Activated CD8-positive, alpha-beta memory T cell treated with anti-CD3 and anti-CD28 coated beads for 48 hours (primary cell): ENCODE data around the gene HOXA7.

Experiments
- DNase-seq, 3 experiments: peaks; one replicate each; pipeline ENCODE4 v3.0.0-alpha.2; 2020; ENCODE audit warnings: low read depth in 2 of 3, low spot score in 2 of 3

HOXA7 gene

GRCh38 chr7:27122077-27122910, 34.2 kb downstream of the HOXA7 start:
- no peak for DNase-seq

DNA sequence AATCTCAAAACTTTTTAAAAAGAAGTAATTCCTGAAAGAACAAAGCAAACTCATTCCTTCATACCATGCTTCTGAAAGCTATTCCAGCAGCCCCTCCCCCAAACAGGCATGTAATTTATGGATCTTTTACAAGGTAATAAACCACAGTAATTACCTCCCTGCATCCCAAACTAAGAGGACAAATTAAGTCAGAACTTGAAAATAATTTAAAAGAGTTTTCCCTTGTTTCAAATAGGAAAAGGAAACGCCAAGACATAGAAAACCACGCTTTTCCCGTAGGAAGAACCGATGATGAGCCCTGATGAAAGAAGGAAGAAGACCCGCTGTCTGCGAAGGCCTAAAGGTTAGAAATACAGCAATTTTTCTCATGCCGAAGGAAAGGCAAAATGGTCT, 34.8 kb downstream of the HOXA7 start:
- DNase-seq = no peak

DNA sequence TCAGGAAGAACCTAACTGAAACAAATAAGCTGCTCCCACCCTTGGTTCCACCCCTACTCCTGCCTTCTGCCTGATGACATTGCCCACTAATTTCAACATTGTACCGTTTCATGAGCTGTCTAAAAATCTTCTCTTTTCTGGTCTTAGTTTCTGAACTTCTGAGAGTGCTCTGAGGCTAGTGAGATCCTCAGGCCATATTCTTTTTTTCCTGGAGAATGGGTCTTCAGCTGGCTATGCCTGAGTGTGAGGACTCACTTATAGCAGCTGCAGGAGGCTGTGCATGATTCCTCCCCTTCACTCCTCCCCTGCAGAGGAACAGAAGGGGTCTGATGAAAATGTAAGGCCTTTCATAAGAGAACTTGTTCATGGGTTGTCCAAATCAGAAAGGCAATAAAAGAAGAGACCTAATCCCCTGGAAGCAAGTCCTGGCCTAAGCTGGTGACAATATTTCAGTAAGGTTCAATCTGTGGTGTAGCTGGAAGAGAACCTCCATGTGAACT, 37.0 kb downstream of the HOXA7 start:
- DNase-seq = no peak

GRCh38 chr7:27118580-27118979, 37.9 kb downstream of the HOXA7 start:
- no peak for DNase-seq

DNA sequence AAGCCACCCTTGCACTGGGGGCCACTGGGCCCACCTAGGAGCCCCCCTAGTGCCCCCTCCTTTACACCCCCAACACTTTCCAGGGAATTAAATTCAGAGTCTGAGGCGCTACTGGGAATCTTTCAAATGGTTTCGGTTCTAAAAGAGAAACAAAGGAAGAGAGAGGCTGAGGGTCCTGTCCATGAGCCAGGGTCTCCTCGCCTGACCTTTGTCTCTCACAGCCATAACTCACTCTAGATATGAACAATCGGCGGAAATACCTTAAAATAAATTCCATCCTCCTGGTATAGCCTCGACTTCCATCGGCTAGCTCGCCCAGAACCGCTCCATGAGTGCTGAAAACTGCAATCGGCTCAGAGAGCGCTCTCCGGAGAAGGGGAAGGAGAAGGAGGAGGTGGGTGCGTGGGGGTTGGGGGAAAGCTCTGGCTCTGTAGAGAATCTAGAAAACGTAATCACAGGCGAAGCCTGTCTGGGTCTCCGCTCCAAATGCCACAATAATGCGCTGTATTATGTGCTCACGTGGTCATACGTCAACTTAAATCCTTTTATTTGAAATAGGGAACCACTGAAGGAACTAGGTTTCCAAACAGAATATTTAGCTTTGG, 38.5 kb downstream of the HOXA7 start:
- no peak for DNase-seq

DNA sequence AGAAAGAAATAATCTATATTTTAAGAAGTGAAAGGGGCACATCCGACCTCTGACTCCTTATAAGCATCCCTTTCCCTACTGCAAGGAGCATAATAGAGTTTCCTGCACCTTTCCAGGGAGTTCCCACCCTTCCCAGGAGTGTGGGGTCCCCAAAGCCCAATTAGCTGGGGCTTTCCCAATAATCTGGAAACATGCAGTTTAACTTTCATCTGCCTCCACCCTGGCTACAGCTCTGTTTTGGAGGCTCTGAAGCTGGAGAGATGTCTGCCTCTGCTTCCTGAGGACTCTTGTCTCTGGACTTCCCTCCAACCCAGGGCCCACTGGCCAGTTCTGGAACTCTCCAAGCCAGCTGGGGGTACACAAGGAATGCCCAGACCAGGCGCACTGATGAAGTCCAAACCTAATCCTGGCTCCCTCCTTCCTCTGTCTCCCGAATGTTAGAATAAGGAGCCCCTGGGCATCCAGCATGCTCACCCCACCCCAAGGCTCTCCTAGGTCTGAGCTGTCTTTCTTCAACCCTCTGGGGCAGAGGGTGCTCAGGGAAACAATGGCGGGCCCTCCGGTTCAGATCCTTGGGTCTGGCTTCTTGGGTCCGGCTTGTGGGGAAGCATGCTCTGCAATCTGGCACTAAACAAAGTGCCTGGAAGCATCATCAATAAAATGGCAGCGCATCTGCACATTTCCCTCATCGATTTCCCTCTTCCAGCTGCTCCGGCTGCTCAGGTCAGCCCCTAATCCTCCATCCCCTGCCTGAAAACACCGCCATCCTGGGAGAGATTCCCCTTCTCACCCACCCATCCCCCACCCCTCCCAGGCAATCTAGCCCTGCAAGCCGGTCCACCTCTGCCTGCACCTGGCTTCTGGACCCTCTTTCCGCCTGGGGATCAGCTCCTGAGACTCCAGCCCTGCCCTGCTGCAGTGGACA, 39.3 kb downstream of the HOXA7 start:
- DNase-seq = no peak

DNA sequence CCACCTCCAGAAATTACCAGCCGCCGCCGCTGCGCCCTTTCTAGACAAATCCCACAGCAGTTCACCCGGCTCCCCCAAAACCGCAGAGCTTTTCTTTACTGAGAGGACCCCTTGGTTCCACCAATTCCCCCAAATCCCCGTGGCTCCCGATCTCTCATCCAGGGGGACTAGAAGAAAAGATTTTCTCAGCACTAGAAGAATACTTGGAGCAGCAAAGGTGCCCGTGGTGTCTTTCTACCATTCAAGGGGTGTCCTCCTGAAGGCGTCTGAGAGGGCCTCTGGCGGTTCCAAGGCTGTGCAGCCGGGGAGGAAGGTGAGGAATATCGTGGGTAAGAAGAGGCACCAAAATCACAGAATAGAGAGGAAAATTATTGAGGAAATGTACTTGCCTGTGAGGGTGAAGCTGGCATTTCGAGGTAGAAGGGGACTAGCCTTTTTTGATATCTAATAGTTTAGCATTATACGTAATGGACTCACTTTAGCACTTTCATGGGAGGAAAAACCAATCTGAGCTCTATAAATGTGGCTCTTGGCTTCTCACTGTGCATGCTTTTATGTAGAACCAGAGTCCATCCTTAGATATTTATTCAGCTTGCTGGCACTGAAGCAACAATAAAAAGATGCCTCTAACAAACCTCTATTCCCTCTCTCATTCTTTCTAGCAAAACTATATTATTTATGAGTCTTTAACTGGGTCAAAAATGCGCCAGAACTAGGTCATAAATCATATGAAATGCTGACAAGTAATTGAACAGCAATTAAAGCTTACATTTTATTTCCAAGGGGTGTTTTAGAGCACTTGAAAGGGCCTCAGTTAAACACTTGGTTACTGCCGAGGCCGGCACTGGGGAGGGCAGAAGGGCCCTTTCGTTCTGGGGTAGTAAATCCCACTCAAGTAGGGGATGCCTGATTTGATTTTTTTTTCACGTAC, 40.2 kb downstream of the HOXA7 start:
- DNase-seq = no peak

DNA sequence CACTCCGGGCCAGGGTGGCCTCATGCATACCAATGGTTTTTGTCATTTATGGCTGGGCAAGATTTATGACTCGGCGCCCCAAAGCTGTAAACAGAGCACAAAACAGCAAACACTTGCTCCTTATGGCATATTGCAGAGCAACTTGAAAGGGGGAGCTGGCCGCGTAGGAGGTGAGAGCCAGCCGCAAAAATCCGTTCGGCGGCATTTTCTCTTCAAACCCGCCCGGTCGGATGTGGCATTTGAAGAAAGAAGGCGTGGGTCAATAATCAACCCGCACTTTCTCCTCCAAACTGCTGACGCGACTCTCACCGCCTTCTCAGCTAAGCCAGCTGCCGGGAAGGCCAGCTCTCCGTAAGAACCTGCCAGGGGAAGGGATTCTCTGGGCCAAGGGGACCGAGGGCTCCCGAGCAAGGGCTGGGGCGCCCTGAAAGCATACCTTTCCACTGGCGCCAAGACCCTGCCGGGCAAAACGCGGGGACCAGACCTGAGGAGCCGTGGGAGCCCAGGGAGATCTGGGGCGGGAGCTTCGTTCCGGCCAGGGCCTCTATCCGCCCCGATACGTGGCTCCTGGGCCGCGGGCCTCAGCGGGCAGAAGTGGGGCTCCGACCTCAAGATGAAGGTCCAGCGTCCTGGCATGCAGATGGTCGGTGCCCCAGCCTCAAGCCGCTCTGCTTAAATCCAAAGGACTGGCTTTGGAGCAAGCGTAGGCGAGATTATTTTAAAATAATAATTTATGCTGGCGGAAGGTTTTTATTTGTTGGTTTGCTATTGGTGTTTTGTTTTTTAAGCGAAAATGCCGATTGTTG, 41.1 kb downstream of the HOXA7 start:
- no peak for DNase-seq

- no peak for DNase-seq
These were observed 41.6 kb downstream of the HOXA7 start for GRCh38 chr7:27114881-27115220.

- DNase-seq = no peak
These were observed 42.3 kb downstream of the HOXA7 start for GRCh38 chr7:27113991-27114769.

DNA sequence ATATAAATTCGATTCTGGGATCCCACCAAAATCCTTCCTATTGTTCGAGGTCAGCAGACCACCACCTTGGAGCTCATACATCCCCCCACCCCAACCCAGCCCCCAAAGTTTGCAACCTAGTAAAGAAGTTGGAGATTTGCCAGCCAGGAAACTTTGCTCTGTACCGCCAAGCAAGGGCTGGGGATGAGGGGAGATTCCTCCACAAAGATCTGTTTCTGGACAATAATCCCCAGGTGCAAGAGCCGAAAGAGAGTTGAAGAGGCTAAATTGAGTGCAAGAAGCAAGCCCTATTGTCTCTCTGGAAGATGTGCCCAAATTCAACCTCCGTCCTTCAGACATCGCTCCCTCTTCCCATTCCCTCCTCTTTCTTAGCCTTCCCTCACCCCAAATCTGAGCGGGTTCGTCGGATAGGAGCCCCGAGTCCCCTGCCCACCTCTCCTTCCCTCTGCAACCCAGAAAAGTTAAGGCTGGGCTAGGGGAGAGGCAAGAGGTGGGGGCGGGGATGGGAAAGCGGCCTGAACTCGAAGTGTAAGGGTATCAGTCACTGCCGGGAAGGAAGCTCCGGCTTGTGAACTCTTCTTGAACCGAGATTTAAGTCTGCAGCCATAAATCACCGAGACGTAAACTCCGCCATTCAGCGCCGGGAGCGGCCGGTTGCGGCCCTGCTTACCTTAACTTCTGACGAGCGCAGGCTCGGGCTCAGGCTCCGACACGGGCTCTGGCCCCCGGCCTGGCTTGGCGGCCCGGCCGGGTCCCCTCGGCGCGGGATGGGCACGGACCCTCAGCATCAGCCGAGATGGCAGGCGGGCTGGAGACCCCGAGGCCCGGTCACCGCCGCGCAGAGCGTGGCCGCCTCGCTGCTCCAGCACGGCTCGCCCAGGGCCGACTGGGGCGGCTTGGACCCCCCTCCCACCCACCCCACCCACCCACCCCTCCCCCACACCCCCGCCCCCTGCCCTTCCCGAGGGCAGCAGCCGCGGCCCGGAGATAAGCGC, 43.2 kb downstream of the HOXA7 start:
- no peak for DNase-seq

DNA sequence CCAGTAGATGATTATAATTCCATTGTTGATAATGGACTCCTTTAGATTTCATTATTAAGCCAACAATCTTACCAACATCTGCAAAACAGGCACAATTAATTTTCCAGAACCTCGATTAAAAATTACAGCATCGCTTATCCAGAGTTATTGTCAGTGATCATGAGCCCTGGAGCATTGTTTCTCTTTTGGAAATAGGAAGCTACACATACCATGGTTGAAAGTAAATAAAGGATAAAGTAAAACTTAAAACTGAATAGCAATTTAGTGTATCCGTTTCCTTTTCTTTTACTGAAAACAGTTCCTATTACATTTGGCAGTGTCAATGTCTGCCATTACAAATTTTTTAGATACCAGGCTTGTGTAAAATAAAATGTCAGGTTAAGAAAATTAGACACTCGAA, 44.1 kb downstream of the HOXA7 start:
- DNase-seq = no peak

GRCh38 chr7:27111751-27112277, 44.7 kb downstream of the HOXA7 start:
- no peak for DNase-seq

GRCh38 chr7:27111042-27111750, 45.3 kb downstream of the HOXA7 start:
- no peak for DNase-seq

DNA sequence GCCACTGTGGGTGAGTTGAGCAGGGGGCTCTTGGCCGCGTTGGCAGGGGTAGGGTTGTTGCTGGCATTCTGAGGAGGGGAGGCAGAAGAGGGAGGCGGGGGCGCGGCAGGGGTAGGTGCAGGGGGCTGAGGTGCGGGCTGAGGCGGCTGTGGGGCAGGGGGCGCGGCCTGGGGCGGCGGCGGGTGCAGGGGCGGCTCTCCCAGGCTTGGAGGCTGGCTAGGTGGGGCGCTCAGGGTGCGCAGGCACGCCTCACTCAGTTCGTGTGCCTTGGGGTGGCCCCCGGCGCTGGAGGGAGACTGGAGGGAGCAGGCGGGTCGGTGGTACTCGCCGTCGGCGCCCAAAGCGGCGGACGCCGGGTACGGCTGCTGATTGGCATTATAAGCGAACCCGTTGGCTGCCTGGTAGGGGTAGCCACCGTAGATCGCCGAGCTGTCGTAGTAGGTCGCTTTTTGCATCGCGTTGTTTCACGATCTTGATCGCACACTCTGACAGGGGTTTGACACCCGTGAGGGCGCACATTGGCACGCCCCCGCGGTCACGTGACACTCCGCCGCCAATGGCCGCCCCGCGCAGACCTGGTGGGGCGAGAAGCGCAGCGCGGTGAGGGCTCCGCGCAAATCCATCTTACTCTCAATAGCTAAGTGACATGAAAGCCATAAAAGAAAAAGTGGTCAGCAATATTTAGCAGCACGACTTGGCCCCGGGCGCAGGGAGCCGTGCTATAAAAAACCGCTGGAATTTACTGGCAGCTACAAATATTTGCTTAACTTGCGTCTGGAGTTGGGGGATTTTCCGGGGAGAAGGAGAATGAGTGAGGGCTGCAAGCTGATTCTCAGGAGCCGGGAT, 46.1 kb downstream of the HOXA7 start:
- no peak for DNase-seq
